K562 (cell line): ENCODE data around the gene ST8SIA1. TPM values are rescaled to one million over a fixed set of nuclear protein-coding genes. Genes with fewer than 3 reads are reported as not detected.

Source experiments
- ATAC-seq: fragments of 200-7000 bp; cut with Tn5 transposase; 3 replicates; pipeline ENCODE4 v1.9.1; 2020; ENCODE audit warnings: moderate library complexity
- BruUV-seq: library from RNA; stranded (reverse); fragments of 400-500 nt; replicated peaks from 2 replicates; lab custom pipeline; 2021; lab: Mats Ljungman, UMichigan
- CTCF ChIA-PET: fragments of 300-600 bp; formaldehyde crosslinking; extraction: SDS; loops from one replicate; lab custom pipeline; 2021; ENCODE audit warnings: low intra/inter-chr PET ratio; lab: Yijun Ruan, JAX
- POLR2A ChIA-PET: fragments of 300-600, 350-650 bp; sonication (Branson Sonifier 250); formaldehyde crosslinking; extraction: SDS; loops from one replicate; lab custom pipeline; 2021; ENCODE audit warnings: antibody characterized with exemption, inconsistent platforms; lab: Yijun Ruan, JAX
- DNase-seq, 4 experiments: peaks; one replicate each; pipeline versions ENCODE4 v3.0.0 to v3.0.0-alpha.2; 2011 to 2018; ENCODE audit warnings: low spot score in 3 of 4, mixed read lengths in 3 of 4; ENCODE audit errors: extremely low read depth in 1 of 4
- FAIRE-seq: peaks from 2 replicates; lab custom pipeline; 2011; peaks lifted over from hg19 to GRCh38; lab: Jason Lieb, UNC
- H2AFZ ChIP-seq: 2 replicates; pipeline ENCODE4 v1.6.0; 2011; ENCODE audit warnings: low read depth, low read length, control low read depth, inconsistent platforms
- H3K27ac ChIP-seq: fragments of 200-600 bp; 3 replicates; pipeline ENCODE4 v1.8.0; 2011; ENCODE audit warnings: low read depth, mild to moderate bottlenecking, control low read depth, inconsistent platforms, low read length, moderate library complexity, mixed read lengths; ENCODE audit errors: extremely low read depth
- H3K27me3 ChIP-seq, 2 experiments: fragments of 300-600 bp in 1 of 2; 2 replicates in 1 of 2; 3 replicates in 1 of 2; pipeline versions ENCODE4 v1.6.0 to v1.8.0; 2011; ENCODE audit warnings: inconsistent platforms in 2 of 2, low read length in 2 of 2, mild to moderate bottlenecking in 1 of 2, mixed read lengths in 1 of 2, moderate library complexity in 1 of 2; ENCODE audit not compliant: control insufficient read depth in 2 of 2, insufficient read depth in 2 of 2
- H3K36me3 ChIP-seq: fragments of 300-600 bp; 3 replicates; pipeline ENCODE4 v1.8.0; 2011; ENCODE audit warnings: mild to moderate bottlenecking, low read length, inconsistent platforms; ENCODE audit not compliant: control insufficient read depth, insufficient read depth
- H3K4me1 ChIP-seq, 2 experiments: fragments of 200-600 bp in 1 of 2; replicated peaks in 1 of 2; 2 replicates in 1 of 2; 3 replicates in 1 of 2; pipeline versions ENCODE4 v1.5.1 to v1.8.0; 2011; ENCODE audit warnings: inconsistent platforms in 2 of 2, low read length in 2 of 2, mild to moderate bottlenecking in 1 of 2, mixed read lengths in 1 of 2, moderate library complexity in 1 of 2; ENCODE audit not compliant: control insufficient read depth in 2 of 2, insufficient read depth in 2 of 2
- H3K4me2 ChIP-seq: 2 replicates; pipeline ENCODE4 v1.6.1; 2011; ENCODE audit warnings: low read length, control low read depth, inconsistent platforms, mixed read lengths; ENCODE audit not compliant: insufficient read depth
- H3K4me3 ChIP-seq: fragments of 200-600 bp; sonication (generic), shearing (Covaris generic); 2 replicates; pipeline ENCODE4 v1.5.1; 2016; ENCODE audit warnings: control low read depth, inconsistent platforms
- H3K79me2 ChIP-seq: fragments of 200-600 bp; 3 replicates; pipeline ENCODE4 v1.8.0; 2011; ENCODE audit warnings: low read length, inconsistent platforms; ENCODE audit not compliant: control insufficient read depth, insufficient read depth
- H3K9ac ChIP-seq, 2 experiments: 2 replicates each; pipeline versions ENCODE4 v1.6.0 to v1.6.1; 2011; ENCODE audit warnings: low read depth in 2 of 2, low read length in 2 of 2, control low read depth in 1 of 2, inconsistent platforms in 1 of 2, mild to moderate bottlenecking in 1 of 2, mixed read lengths in 1 of 2; ENCODE audit not compliant: insufficient read depth in 1 of 2
- H3K9me1 ChIP-seq: one replicate; pipeline ENCODE4 v1.6.0; 2011; ENCODE audit warnings: inconsistent platforms, mild to moderate bottlenecking, low read length, moderate library complexity; ENCODE audit not compliant: control insufficient read depth, insufficient read depth
- H3K9me3 ChIP-seq: replicated peaks from 2 replicates; pipeline ENCODE4 v1.5.1; 2011; ENCODE audit warnings: low read depth, low read length, inconsistent platforms; ENCODE audit not compliant: control insufficient read depth, insufficient read depth
- H4K20me1 ChIP-seq: replicated peaks from 2 replicates; pipeline ENCODE4 v1.6.1; 2011; ENCODE audit warnings: low read length, inconsistent platforms, mixed read lengths; ENCODE audit not compliant: control insufficient read depth, insufficient read depth
- AFF4 ChIP-seq: sonication (generic); formaldehyde crosslinking; IDR thresholded peaks from 2 replicates; pipeline ENCODE4 v1.8.0; 2023; ENCODE audit warnings: mild to moderate bottlenecking, missing genetic modification reagents
- CXXC5 ChIP-seq: fragments of 250-450 bp; sonication (Bioruptor Pico); IDR thresholded peaks from 2 replicates; pipeline ENCODE4 v1.8.0; 2022; ENCODE audit warnings: inconsistent platforms, mild to moderate bottlenecking, moderate library complexity
- HBP1 ChIP-seq: fragments of 450-650 bp; formaldehyde crosslinking; IDR thresholded peaks from 2 replicates; pipeline ENCODE4 v1.4.0; 2022; ENCODE audit warnings: missing genetic modification characterization
- PHB2 ChIP-seq: fragments of 450-650 bp; IDR thresholded peaks from 2 replicates; pipeline ENCODE4 v1.6.1; 2017; ENCODE audit warnings: low read depth
- RUNX1 ChIP-seq: sonication (generic); IDR thresholded peaks from 2 replicates; pipeline ENCODE4 v1.6.1; 2016; ENCODE audit warnings: antibody characterized with exemption, low read depth
- SRSF9 ChIP-seq: fragments of 200-400 bp; formaldehyde crosslinking; IDR thresholded peaks from 2 replicates; pipeline ENCODE4 v1.6.1; 2017; ENCODE audit warnings: low read depth, low read length, borderline replicate concordance
- ZBTB5 ChIP-seq: fragments of 450-650 bp; IDR thresholded peaks from 2 replicates; pipeline ENCODE4 v1.6.1; 2017; ENCODE audit warnings: antibody characterized with exemption
- ZNF609 ChIP-seq: sonication (generic); formaldehyde crosslinking; IDR thresholded peaks from 2 replicates; pipeline ENCODE4 v1.8.1; 2023; ENCODE audit warnings: missing genetic modification reagents, mild to moderate bottlenecking, borderline replicate concordance
- ZNF75A ChIP-seq: fragments of 450-650 bp; formaldehyde crosslinking; IDR thresholded peaks from 2 replicates; pipeline ENCODE4 v1.4.0; 2020; ENCODE audit warnings: mild to moderate bottlenecking
- whole genome bisulfite sequencing: fragments of 100-300 bp; shearing (Covaris generic); methylation state at CpG from one replicate; pipeline ENCODE4 v1.1.6; 2016; ENCODE audit warnings: low coverage, mixed read lengths; ENCODE audit not compliant: insufficient coverage; ENCODE audit errors: missing lambda C conversion rate; 5-methylcytosine and 5-hydroxymethylcytosine counted together
- in situ Hi-C: fragments of 300-500 bp; cut with MboI; formaldehyde crosslinking; loops from 4 replicates; pipeline ENCODE4 v1.15.0; 2018; ENCODE audit warnings: inconsistent platforms, mixed read lengths
- intact Hi-C: fragments of 100-400 bp; cut with micrococcal nuclease; formaldehyde crosslinking; loops from 2 replicates; pipeline ENCODE4 v1.14.2; 2022
- polyA plus RNA-seq, 8 experiments: library from polyadenylated mRNA; depleted of rRNA in 4 of 8; stranded (reverse) in 5 of 8; unstranded in 3 of 8; fragments of >200 nt; fragmentation: Nextera tagmentation in 2 of 8; fragmentation: Illumina TruSeq in 1 of 8; extraction: Ambion mirVana in 2 of 8; extraction: Trizol in 1 of 8; gene quantifications; 2 replicates each; pipeline versions ENCODE4 v1.2.1 to v1.2.3, GENCODE V29; 2011 to 2014; ENCODE audit warnings: inconsistent platforms in 1 of 8, missing spikeins in 1 of 8
- total RNA-seq, 7 experiments: library from RNA; depleted of rRNA in 6 of 7; stranded (reverse); fragments of >200 nt in 6 of 7; fragmentation: Illumina TruSeq in 2 of 7; extraction: Trizol in 2 of 7; gene quantifications; 2 replicates each; pipeline versions ENCODE4 v1.2.1 to v1.2.3, GENCODE V29; 2011 to 2021; ENCODE audit warnings: low replicate concordance in 1 of 7

The ST8SIA1 gene
- total and polyA plus RNA-seq, 9 of the 15 experiments (the other 6 are each of a cell fraction or from before 2014, with no cell fraction given), result 0.86 to 26.3 (median 4.3) TPM

GRCh38 chr12:22312336-22312735, 22.2 kb downstream of the ST8SIA1 start (continued):
- TF ChIP-seq CXXC5, result no peak
- TF ChIP-seq ZNF609 (CRISPR knock-in tag), result no peak

GRCh38 chr12:22310709-22311108, 23.8 kb downstream of the ST8SIA1 start:
- in situ Hi-C loops, result no loop called here
- Histone ChIP-seq H3K9ac (no peak overlapping the region), H3K9me1 (no peaks in the 10 kb centered on the region), H3K27me3 (no peaks in the 10 kb centered on the region), H3K79me2 (no peaks in the 10 kb centered on the region), H2AFZ (no peak overlapping the region), H3K4me1 (no peaks in the 10 kb centered on the region), H3K9me3 (no peaks in the 10 kb centered on the region), H3K36me3 (no peaks in the 10 kb centered on the region), H3K27ac (no peak overlapping the region), H3K4me2 (no peak overlapping the region), H4K20me1 (no peaks in the 10 kb centered on the region), H3K4me3 (no peak overlapping the region)
- CTCF ChIA-PET, result no interaction called here
- intact Hi-C loops, result no loop called here
- ATAC-seq (no peak), FAIRE-seq (no peak), DNase-seq (no peak)
- 4% methylated on average over 2 of the region's 2 CpGs for WGBS
- BruUV-seq, result no TSS peak
- POLR2A ChIA-PET, result no interaction called here
- no peak for TF ChIP-seq SRSF9
- TF ChIP-seq AFF4 (CRISPR knock-in tag), result no peak
- TF ChIP-seq ZBTB5, result no peak
- no peak for TF ChIP-seq RUNX1
- no peak for TF ChIP-seq PHB2
- no peak for TF ChIP-seq HBP1 (CRISPR knock-in tag)
- TF ChIP-seq ZNF75A (CRISPR knock-in tag), result no peak
